Smooth muscle cell (in vitro differentiated cells): ENCODE data around the gene GLB1L2. TPM values are rescaled to one million over a fixed set of nuclear protein-coding genes. Genes with fewer than 3 reads are reported as not detected.

Experiments used
- DNase-seq: peaks from one replicate; lab custom pipeline; 2025; ENCODE audit not compliant: unreplicated experiment; lab: John Stamatoyannopoulos, UW
- H2AFZ ChIP-seq: fragments of 200-600 bp; sonication (generic); 2 replicates; pipeline ENCODE4 v1.6.0; 2016; ENCODE audit warnings: antibody characterized with exemption, low read depth, mild to moderate bottlenecking
- H3F3A ChIP-seq: fragments of 200-600 bp; sonication (generic); 2 replicates; pipeline ENCODE4 v1.6.0; 2017; ENCODE audit warnings: antibody characterized with exemption, low read depth
- H3K27ac ChIP-seq: fragments of 200-600 bp; sonication (generic); 2 replicates; pipeline ENCODE4 v1.5.1; 2016; ENCODE audit warnings: low read depth, mild to moderate bottlenecking
- H3K27me3 ChIP-seq: fragments of 200-600 bp; sonication (generic); 2 replicates; pipeline ENCODE4 v1.6.1; 2016; ENCODE audit warnings: low read depth, mild to moderate bottlenecking
- H3K36me3 ChIP-seq: fragments of 200-600 bp; sonication (generic); 2 replicates; pipeline ENCODE4 v1.5.1; 2016; ENCODE audit warnings: low read depth
- H3K4me1 ChIP-seq: fragments of 200-600 bp; sonication (generic); 2 replicates; pipeline ENCODE4 v1.5.1; 2016; ENCODE audit warnings: low read depth
- H3K4me2 ChIP-seq: fragments of 200-600 bp; sonication (generic); 2 replicates; pipeline ENCODE4 v1.6.0; 2016; ENCODE audit warnings: mild to moderate bottlenecking
- H3K4me3 ChIP-seq: fragments of 200-600 bp; sonication (generic); 2 replicates; pipeline ENCODE4 v1.5.1; 2016; ENCODE audit warnings: mild to moderate bottlenecking
- H3K79me2 ChIP-seq: fragments of 200-600 bp; sonication (generic); 2 replicates; pipeline ENCODE4 v1.6.0; 2016; ENCODE audit warnings: low read depth, mild to moderate bottlenecking
- H3K9ac ChIP-seq: fragments of 200-600 bp; sonication (generic); 2 replicates; pipeline ENCODE4 v1.6.0; 2016; ENCODE audit warnings: low read depth
- H3K9me3 ChIP-seq: fragments of 200-600 bp; sonication (generic); replicated peaks from 2 replicates; pipeline ENCODE4 v1.5.1; 2016; ENCODE audit warnings: low read depth
- H4K20me1 ChIP-seq: fragments of 200-600 bp; sonication (generic); 2 replicates; pipeline ENCODE4 v1.6.0; 2016; ENCODE audit warnings: low read depth
- CTCF ChIP-seq: fragments of 200-600 bp; sonication (generic); IDR thresholded peaks from 2 replicates; pipeline ENCODE4 v1.5.1; 2017; ENCODE audit warnings: borderline replicate concordance, mild to moderate bottlenecking, antibody characterized with exemption; ENCODE audit not compliant: insufficient read depth, poor library complexity, severe bottlenecking
- WGBS: methylation state at CpG from one replicate; pipeline ENCODE4 v1.1.7; 2016; ENCODE audit warnings: low lambda C conversion rate; 5-methylcytosine and 5-hydroxymethylcytosine counted together
- polyA plus RNA-seq: library from polyadenylated mRNA; unstranded; fragments of >200 nt; fragmentation: Nextera tagmentation; extraction: Ambion mirVana; gene quantifications from 2 replicates; pipeline ENCODE4 v1.2.1, GENCODE V29; 2016
- total RNA-seq: library from RNA; depleted of rRNA; stranded (reverse); fragments of >200 nt; gene quantifications from 2 replicates; pipeline ENCODE4 v1.2.3, GENCODE V29; 2014

The GLB1L2 gene
- total and polyA plus RNA-seq, 2 experiments from 2014 or later = 0.40 to 0.83 TPM

DNA sequence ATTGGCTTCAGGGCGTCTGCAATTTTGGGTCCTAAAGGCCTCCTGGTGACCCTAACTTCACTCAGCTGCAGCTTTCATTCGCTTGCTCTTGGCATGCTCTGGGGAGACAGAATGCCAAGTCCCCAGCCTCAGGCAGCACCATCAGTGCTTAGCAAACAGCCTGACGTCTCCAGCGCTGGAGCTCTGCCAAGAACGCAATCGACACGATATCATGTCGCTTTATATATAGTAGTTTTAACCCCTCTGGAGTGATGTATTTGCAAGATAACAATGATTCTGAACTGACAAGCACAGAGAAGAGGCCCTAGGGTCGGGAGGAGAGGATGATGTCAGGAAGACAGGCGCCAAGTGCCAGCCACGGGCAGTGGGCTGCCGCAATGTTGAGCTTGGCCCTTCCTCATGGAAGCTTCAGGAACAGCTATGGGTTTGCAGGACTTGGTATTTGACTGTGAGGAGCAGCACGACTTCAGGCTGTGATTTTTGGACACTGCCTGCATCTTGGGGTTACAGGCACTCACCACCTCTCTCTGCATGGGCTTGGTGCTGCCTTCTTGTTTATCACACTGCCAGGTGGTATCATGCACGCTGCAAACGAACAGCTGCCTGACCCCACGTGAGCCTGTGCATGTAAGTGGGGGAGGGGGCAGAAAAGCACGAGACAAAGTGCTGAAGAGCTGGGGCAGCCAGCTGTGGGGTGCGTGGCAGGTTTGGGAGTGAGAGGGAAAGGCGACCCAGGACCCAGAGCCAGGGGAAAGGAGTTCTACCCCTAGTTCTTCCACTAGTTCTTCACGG, 54.2 kb downstream of the GLB1L2 start:
- DNase-seq = no peak
- H3K9me3 ChIP-seq = no peaks in the 10 kb centered on the region
- H3K27me3 ChIP-seq = peaks cover 4% of the 10 kb centered on the region
- no peaks in the 10 kb centered on the region for H3F3A ChIP-seq
- TF ChIP-seq CTCF = no peak
- no peak overlapping the region for H2AFZ ChIP-seq
- no peak overlapping the region for H3K27ac ChIP-seq
- H3K79me2 ChIP-seq = no peaks in the 10 kb centered on the region
- 86% methylated on average over 20 of the region's 20 CpGs for WGBS
- no peaks in the 10 kb centered on the region for H4K20me1 ChIP-seq
- H3K36me3 ChIP-seq = no peaks in the 10 kb centered on the region
- H3K4me2 ChIP-seq = no peak overlapping the region
- no peak overlapping the region for H3K4me3 ChIP-seq
- H3K4me1 ChIP-seq = no peaks in the 10 kb centered on the region
- H3K9ac ChIP-seq = no peak overlapping the region

DNA sequence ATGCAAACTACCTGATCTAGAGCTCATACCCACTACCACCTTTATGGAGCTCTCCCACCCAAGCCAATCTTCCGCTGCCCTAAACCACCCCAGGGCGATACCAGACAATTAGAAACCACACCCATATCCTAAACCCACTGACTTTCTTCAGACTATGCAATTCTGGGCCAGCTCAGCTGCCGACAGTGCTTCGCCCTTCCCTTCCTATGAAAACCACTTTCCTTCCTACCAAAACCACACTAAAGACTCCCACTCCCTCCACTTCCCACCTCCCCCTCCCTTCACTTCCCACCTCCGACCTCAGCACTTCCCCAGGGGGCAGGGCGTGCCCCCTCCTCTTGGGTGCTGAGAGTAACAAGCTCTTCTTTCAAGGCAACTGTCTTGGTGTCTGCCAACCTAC, 55.2 kb downstream of the GLB1L2 start:
- Histone ChIP-seq H3K27me3 (peaks cover 4% of the 10 kb centered on the region), H3K9me3 (no peaks in the 10 kb centered on the region), H3K36me3 (no peaks in the 10 kb centered on the region), H4K20me1 (no peaks in the 10 kb centered on the region), H3K4me3 (no peak overlapping the region), H3F3A (no peaks in the 10 kb centered on the region), H3K27ac (no peak overlapping the region), H3K4me2 (no peak overlapping the region), H2AFZ (no peak overlapping the region), H3K4me1 (no peaks in the 10 kb centered on the region), H3K79me2 (no peaks in the 10 kb centered on the region), H3K9ac (no peak overlapping the region)
- DNase-seq = no peak
- no peak for TF ChIP-seq CTCF
- 93% methylated on average over 6 of the region's 6 CpGs for WGBS

GRCh38 chr11:134387501-134387900, 55.7 kb downstream of the GLB1L2 start:
- H3K9ac ChIP-seq = no peak overlapping the region
- H4K20me1 ChIP-seq = no peaks in the 10 kb centered on the region
- no peaks in the 10 kb centered on the region for H3K79me2 ChIP-seq
- no peak for TF ChIP-seq CTCF
- H3K27ac ChIP-seq = no peak overlapping the region
- H3K36me3 ChIP-seq = no peaks in the 10 kb centered on the region
- H3K9me3 ChIP-seq = no peaks in the 10 kb centered on the region
- no peaks in the 10 kb centered on the region for H3F3A ChIP-seq
- H3K27me3 ChIP-seq = peaks cover 4% of the 10 kb centered on the region
- H2AFZ ChIP-seq = no peak overlapping the region
- no peaks in the 10 kb centered on the region for H3K4me1 ChIP-seq
- H3K4me2 ChIP-seq = no peak overlapping the region
- WGBS = 94% methylated on average over 20 of the region's 21 CpGs
- H3K4me3 ChIP-seq = no peak overlapping the region
- no peak for DNase-seq

- no peak overlapping the region for H2AFZ ChIP-seq
- H3K4me1 ChIP-seq = no peaks in the 10 kb centered on the region
- 95% methylated on average over 4 of the region's 4 CpGs for WGBS
- no peak overlapping the region for H3K27ac ChIP-seq
- no peak for DNase-seq
- H4K20me1 ChIP-seq = no peaks in the 10 kb centered on the region
- no peaks in the 10 kb centered on the region for H3K36me3 ChIP-seq
- no peak overlapping the region for H3K4me3 ChIP-seq
- no peak for TF ChIP-seq CTCF
- no peak overlapping the region for H3K4me2 ChIP-seq
- no peaks in the 10 kb centered on the region for H3F3A ChIP-seq
- no peaks in the 10 kb centered on the region for H3K9me3 ChIP-seq
- peaks cover 4% of the 10 kb centered on the region for H3K27me3 ChIP-seq
- no peak overlapping the region for H3K9ac ChIP-seq
- H3K79me2 ChIP-seq = no peaks in the 10 kb centered on the region
These were observed 56.8 kb downstream of the GLB1L2 start for GRCh38 chr11:134388590-134388989.
